Measurements from ENCODE around the gene DDX60. TPM values are rescaled to one million over a fixed set of nuclear protein-coding genes. Genes with fewer than 3 reads are reported as not detected.
A peak's percentile ranks its signal among the peaks of the same experiment; 100 is the strongest.

Gene DDX60
- polyA plus RNA-seq, 1 of the 3 experiments (the other 2 are of a cell fraction): 2.7 TPM

DNA sequence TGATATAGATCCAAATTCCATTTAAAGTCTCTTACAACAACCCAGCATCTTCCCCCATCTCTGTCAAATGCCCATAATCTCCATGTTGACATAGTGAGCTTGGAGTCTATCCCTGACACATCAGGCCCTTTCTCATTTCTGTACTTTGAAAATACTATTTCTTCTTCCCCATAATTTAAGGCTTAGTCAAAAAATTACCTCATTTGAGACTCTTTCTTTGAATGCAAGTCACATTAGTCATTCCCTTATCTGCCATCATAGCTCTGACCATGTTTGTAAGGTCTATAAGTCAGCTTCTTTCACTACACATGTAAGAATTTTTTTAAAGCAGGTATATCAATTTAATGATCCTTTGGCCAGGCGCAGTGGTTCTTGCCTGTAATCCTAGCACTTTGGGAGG, 99.9 kb downstream of the DDX60 start:
- Histone ChIP-seq H3K4me2 (no peak overlapping the region; the same call in 1 of the 2 replicates), H3F3A (replicated peaks; ENCODE audit: insufficient read depth) (peaks cover 22% of the 10 kb centered on the region), H2AFZ (ENCODE audit: low read depth) (no peak overlapping the region), H3K4me1 (ENCODE audit: control insufficient read depth in 1 of 2, insufficient read depth in 2 of 2, low read depth in 1 of 2, low read length in 1 of 2) (peaks cover 0 to 12% of the 10 kb centered on the region in 2 experiments; a peak in 3 of 4 replicates), H3K9me2 (no peaks in the 10 kb centered on the region), H3K36me3 (replicated peaks in 1 of 2; ENCODE audit: control insufficient read depth in 1 of 2, insufficient read depth in 2 of 2, low read length in 1 of 2) (peaks cover 0 to 14% of the 10 kb centered on the region in 2 experiments), H3K9ac (no peak overlapping the region), H3K79me2 (ENCODE audit: insufficient read depth) (no peaks in the 10 kb centered on the region), H3K9me3 (no peaks in the 10 kb centered on the region; the same call in 1 of the 2 replicates), H3K27ac (ENCODE audit: low read depth in 2 of 2, low read length in 1 of 2) (0 out of 4 replicates have a peak overlapping the region, but pooled peaks of 1 of the 2 experiments have one; percentile 33), H4K20me1 (ENCODE audit: insufficient read depth) (no peaks in the 10 kb centered on the region), H3K27me3 (ENCODE audit: insufficient read depth) (no peaks in the 10 kb centered on the region), H3K4me3 (ENCODE audit: low read depth in 2 of 2, low read length in 1 of 2) (no peak overlapping the region)
- WGBS (ENCODE audit: low lambda C conversion rate): 87% methylated on average over 1 of the region's 1 CpG
- TF ChIP-seq JUND (IDR thresholded peaks at IDR 0.05) (peak; percentile 85), TEAD4 (IDR thresholded peaks at IDR 0.05; ENCODE audit: borderline replicate concordance, insufficient read depth) (peak; percentile 58; the same call in 1 of the 2 replicates), FOSL2 (IDR thresholded peaks at IDR 0.05; ENCODE audit: borderline replicate concordance, low read depth) (peak; percentile 89), POLR2AphosphoS5 (IDR thresholded peaks at IDR 0.05; ENCODE audit: low read depth, low read length) (no peak; the same call in 1 of the 2 replicates), NFIC (IDR thresholded peaks at IDR 0.05; ENCODE audit: borderline replicate concordance) (peak; percentile 32; the same call in 1 of the 2 replicates), RCOR1 (IDR thresholded peaks at IDR 0.05; ENCODE audit: low read length) (no peak), TCF12 (IDR thresholded peaks at IDR 0.05) (peak; percentile 48; the same call in 1 of the 2 replicates), MEF2A (IDR thresholded peaks at IDR 0.05; ENCODE audit: borderline replicate concordance, low read depth) (no peak), RFX5 (IDR thresholded peaks at IDR 0.05; ENCODE audit: low read length) (no peak), MXI1 (IDR thresholded peaks at IDR 0.05; ENCODE audit: low read depth, low read length) (no peak), RXRA (IDR thresholded peaks at IDR 0.05; ENCODE audit: borderline replicate concordance, low read depth) (no peak), TAF1 (IDR thresholded peaks at IDR 0.05; ENCODE audit: borderline replicate concordance, low read depth, low read length) (no peak), ELF1 (IDR thresholded peaks at IDR 0.05) (peak; percentile 73; the same call in 1 of the 2 replicates), EP300 (IDR thresholded peaks at IDR 0.05; ENCODE audit: borderline replicate concordance in 1 of 2, low read depth in 1 of 2, low read length in 1 of 2) (0 out of 4 replicates have a peak, but pooled peaks of 1 of the 2 experiments have one; percentile 51), GABPA (IDR thresholded peaks at IDR 0.05; ENCODE audit: low read depth) (no peak), SIN3A (IDR thresholded peaks at IDR 0.05; ENCODE audit: borderline replicate concordance, low read depth, low read length) (no peak), FOXM1 (IDR thresholded peaks at IDR 0.05; ENCODE audit: low read depth) (no peak), SMC3 (IDR thresholded peaks at IDR 0.05; ENCODE audit: low read depth, low read length) (no peak), CHD2 (IDR thresholded peaks at IDR 0.05; ENCODE audit: low read length, partially characterized antibody) (no peak), NRF1 (IDR thresholded peaks at IDR 0.05; ENCODE audit: low read depth, low read length) (no peak)
- TF ChIP-seq, protein P1, sequence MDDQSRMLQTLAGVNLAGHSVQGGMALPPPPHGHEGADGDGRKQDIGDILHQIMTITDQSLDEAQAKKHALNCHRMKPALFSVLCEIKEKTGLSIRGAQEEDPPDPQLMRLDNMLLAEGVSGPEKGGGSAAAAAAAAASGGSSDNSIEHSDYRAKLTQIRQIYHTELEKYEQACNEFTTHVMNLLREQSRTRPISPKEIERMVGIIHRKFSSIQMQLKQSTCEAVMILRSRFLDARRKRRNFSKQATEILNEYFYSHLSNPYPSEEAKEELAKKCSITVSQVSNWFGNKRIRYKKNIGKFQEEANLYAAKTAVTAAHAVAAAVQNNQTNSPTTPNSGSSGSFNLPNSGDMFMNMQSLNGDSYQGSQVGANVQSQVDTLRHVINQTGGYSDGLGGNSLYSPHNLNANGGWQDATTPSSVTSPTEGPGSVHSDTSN (IDR thresholded peaks at IDR 0.05): peak; percentile 61
- TF ChIP-seq, protein P2, sequence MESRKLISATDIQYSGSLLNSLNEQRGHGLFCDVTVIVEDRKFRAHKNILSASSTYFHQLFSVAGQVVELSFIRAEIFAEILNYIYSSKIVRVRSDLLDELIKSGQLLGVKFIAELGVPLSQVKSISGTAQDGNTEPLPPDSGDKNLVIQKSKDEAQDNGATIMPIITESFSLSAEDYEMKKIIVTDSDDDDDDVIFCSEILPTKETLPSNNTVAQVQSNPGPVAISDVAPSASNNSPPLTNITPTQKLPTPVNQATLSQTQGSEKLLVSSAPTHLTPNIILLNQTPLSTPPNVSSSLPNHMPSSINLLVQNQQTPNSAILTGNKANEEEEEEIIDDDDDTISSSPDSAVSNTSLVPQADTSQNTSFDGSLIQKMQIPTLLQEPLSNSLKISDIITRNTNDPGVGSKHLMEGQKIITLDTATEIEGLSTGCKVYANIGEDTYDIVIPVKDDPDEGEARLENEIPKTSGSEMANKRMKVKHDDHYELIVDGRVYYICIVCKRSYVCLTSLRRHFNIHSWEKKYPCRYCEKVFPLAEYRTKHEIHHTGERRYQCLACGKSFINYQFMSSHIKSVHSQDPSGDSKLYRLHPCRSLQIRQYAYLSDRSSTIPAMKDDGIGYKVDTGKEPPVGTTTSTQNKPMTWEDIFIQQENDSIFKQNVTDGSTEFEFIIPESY (IDR thresholded peaks at IDR 0.05; ENCODE audit: borderline replicate concordance, low read depth): no peak
- DNase-seq: no peak
- ChIA-PET CTCF (interaction anchor here (1.6 kb wide), 1 partner anchor 65 kb away, joined by 6 read pairs; no protein-coding TSS in a partner anchor), POLR2A (no interaction called here)
